Skeletal muscle cell (primary cell): ENCODE data around the gene SLC7A5.

Source experiments
- DNase-seq: peaks from one replicate; pipeline ENCODE4 v3.0.0-alpha.2; 2010; ENCODE audit warnings: low read depth
- H3K4me3 ChIP-seq: 2 replicates; pipeline ENCODE4 v1.5.1; 2011; ENCODE audit warnings: low read depth, mild to moderate bottlenecking, control low read depth, low read length, moderate library complexity

SLC7A5 gene

GRCh38 chr16:87784812-87785211, 84.5 kb downstream of the SLC7A5 start:
- no peak for DNase-seq
- H3K4me3 ChIP-seq, result no peak overlapping the region

- no peak for DNase-seq
- no peak overlapping the region for H3K4me3 ChIP-seq
Observed at GRCh38 chr16:87782033-87782432, 87.3 kb downstream of the SLC7A5 start.

DNA sequence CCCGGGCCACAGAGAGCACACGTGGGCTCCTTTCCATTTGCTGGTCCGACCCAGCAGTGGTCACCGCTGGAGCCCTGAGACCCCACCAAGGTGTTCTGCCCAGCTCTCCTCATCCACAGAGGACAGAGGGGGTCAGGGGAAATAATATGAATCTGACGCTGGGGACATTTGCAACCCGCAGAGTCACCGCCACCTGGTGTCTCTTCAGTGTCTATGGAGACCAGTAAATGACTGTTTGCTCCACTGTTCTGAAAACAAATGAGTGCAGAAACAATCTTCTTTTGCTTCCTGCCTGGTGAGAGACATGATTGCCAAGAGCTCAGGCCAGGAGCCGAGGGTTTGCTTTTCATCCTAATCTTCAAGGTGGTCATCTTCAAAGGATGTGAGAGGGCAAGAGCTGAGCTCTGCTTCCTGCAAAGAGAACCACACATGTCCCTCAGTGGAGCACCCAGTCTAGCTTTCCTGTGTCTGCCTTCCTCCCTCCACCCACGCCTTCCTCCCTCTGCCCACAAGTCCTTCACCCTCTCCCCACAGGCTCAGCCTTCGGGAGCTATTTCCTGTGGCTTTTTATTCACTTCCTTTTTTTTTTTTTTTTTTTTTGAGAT, 88.8 kb downstream of the SLC7A5 start:
- no peak for DNase-seq
- no peak overlapping the region for H3K4me3 ChIP-seq
